OCI-LY1 (cell line): Measurements from ENCODE around the gene CLK1.
"Not testable (repeated sequence)": the region's sequence is repeated elsewhere in the genome, so short reads cannot be mapped to it uniquely, and the experiment has no call there.

ENCODE experiments used
- H2AFZ ChIP-seq: fragments of 200-600 bp; sonication (generic), shearing (Covaris generic); 2 replicates; pipeline ENCODE4 v1.6.0; 2014; ENCODE audit warnings: antibody characterized with exemption, mild to moderate bottlenecking, low read length
- H3F3A ChIP-seq: fragments of 200-600 bp; sonication (generic), shearing (Covaris generic); 2 replicates; pipeline ENCODE4 v1.6.0; 2014; ENCODE audit warnings: mild to moderate bottlenecking, antibody characterized with exemption, low read length, moderate library complexity; ENCODE audit not compliant: insufficient read depth
- H3K27ac ChIP-seq: fragments of 200-600 bp; sonication (generic); 2 replicates; pipeline ENCODE4 v1.5.1; 2014; ENCODE audit warnings: low read length, mixed run types, mild to moderate bottlenecking, low read depth; ENCODE audit not compliant: poor library complexity, severe bottlenecking
- H3K27me3 ChIP-seq: fragments of 200-600 bp; sonication (generic); 2 replicates; pipeline ENCODE4 v1.6.0; 2014; ENCODE audit warnings: antibody characterized with exemption, mild to moderate bottlenecking, low read length, moderate library complexity; ENCODE audit not compliant: insufficient read depth
- H3K36me3 ChIP-seq: fragments of 200-600 bp; sonication (generic); 2 replicates; pipeline ENCODE4 v1.6.1; 2014; ENCODE audit warnings: mild to moderate bottlenecking, antibody characterized with exemption, low read length, moderate library complexity, mixed read lengths; ENCODE audit not compliant: insufficient read depth
- H3K4me1 ChIP-seq: fragments of 200-600 bp; sonication (generic); 2 replicates; pipeline ENCODE4 v1.5.1; 2014; ENCODE audit warnings: mild to moderate bottlenecking, low read length, moderate library complexity; ENCODE audit not compliant: insufficient read depth, severe bottlenecking
- H3K4me2 ChIP-seq: fragments of 200-600 bp; sonication (generic), shearing (Covaris generic); 2 replicates; pipeline ENCODE4 v1.6.1; 2014; ENCODE audit warnings: low read length
- H3K4me3 ChIP-seq: fragments of 200-600 bp; sonication (generic); 2 replicates; pipeline ENCODE4 v1.5.1; 2014; ENCODE audit warnings: low read length, low read depth, mild to moderate bottlenecking, mixed read lengths; ENCODE audit not compliant: poor library complexity, severe bottlenecking
- H3K79me2 ChIP-seq: fragments of 200-600 bp; shearing (Covaris generic); 2 replicates; pipeline ENCODE4 v1.6.1; 2016; ENCODE audit warnings: mixed run types, low read length, mixed read lengths; ENCODE audit not compliant: insufficient read depth
- H3K9ac ChIP-seq: fragments of 200-600 bp; sonication (generic), shearing (Covaris generic); 2 replicates; pipeline ENCODE4 v1.6.1; 2014; ENCODE audit warnings: mild to moderate bottlenecking, low read length, mixed read lengths
- H3K9me2 ChIP-seq: fragments of 200-600 bp; sonication (generic), shearing (Covaris generic); 2 replicates; pipeline ENCODE4 v1.6.1; 2014; ENCODE audit warnings: low read depth, mild to moderate bottlenecking, low read length, mixed read lengths
- H3K9me3 ChIP-seq: fragments of 200-600 bp; shearing (Covaris generic); 2 replicates; pipeline ENCODE4 v1.6.1; 2014; ENCODE audit warnings: low read length, mixed read lengths
- H4K20me1 ChIP-seq: fragments of 200-600 bp; sonication (generic), shearing (Covaris generic); 2 replicates; pipeline ENCODE4 v1.6.0; 2016; ENCODE audit warnings: mild to moderate bottlenecking, low read length; ENCODE audit not compliant: insufficient read depth
- CTCF ChIP-seq: fragments of 200-600 bp; sonication (generic), shearing (Covaris generic); IDR thresholded peaks from 2 replicates; pipeline ENCODE4 v1.5.1; 2017; ENCODE audit warnings: mild to moderate bottlenecking, antibody characterized with exemption, low read length, moderate library complexity, mixed read lengths
- EZH2 ChIP-seq: fragments of 200-600 bp; sonication (generic), shearing (Covaris generic); IDR thresholded peaks from 2 replicates; pipeline ENCODE4 v1.8.0; 2017; ENCODE audit warnings: borderline replicate concordance, mixed run types, mild to moderate bottlenecking, antibody characterized with exemption, low read length, moderate library complexity, mixed read lengths

The CLK1 gene

GRCh38 chr2:200821686-200822245 lies 42.7 kb downstream of the CLK1 start:
- H3K4me3 ChIP-seq = no peak overlapping the region
- no peaks in the 10 kb centered on the region for H3K9me3 ChIP-seq
- no peak overlapping the region for H3K4me2 ChIP-seq
- no peaks in the 10 kb centered on the region for H4K20me1 ChIP-seq
- H2AFZ ChIP-seq = no peak overlapping the region
- H3K4me1 ChIP-seq = no peaks in the 10 kb centered on the region
- no peaks in the 10 kb centered on the region for H3K27me3 ChIP-seq
- H3K36me3 ChIP-seq = peaks cover 71% of the 10 kb centered on the region
- H3K79me2 ChIP-seq = no peaks in the 10 kb centered on the region
- no peaks in the 10 kb centered on the region for H3K9me2 ChIP-seq
- H3K9ac ChIP-seq = no peak overlapping the region
- TF ChIP-seq EZH2 = no peak
- no peak for TF ChIP-seq CTCF
- H3K27ac ChIP-seq = no peak overlapping the region
- peaks cover 3% of the 10 kb centered on the region; the same call in 1 of the 2 replicates for H3F3A ChIP-seq

- Histone ChIP-seq H3K27ac (no peak overlapping the region), H4K20me1 (no peaks in the 10 kb centered on the region), H3K9ac (no peak overlapping the region), H3K4me1 (no peaks in the 10 kb centered on the region), H3K36me3 (peaks cover 78% of the 10 kb centered on the region), H3K4me2 (no peak overlapping the region), H2AFZ (no peak overlapping the region), H3F3A (peaks cover 3% of the 10 kb centered on the region; the same call in 1 of the 2 replicates), H3K4me3 (no peak overlapping the region), H3K9me2 (no peaks in the 10 kb centered on the region), H3K9me3 (no peaks in the 10 kb centered on the region), H3K27me3 (no peaks in the 10 kb centered on the region), H3K79me2 (no peaks in the 10 kb centered on the region)
- TF ChIP-seq EZH2 (no peak), CTCF (no peak)
Measured at GRCh38 chr2:200820573-200821234, 43.8 kb downstream of the CLK1 start.

GRCh38 chr2:200818732-200819131 lies 45.7 kb downstream of the CLK1 start:
- H3K27ac ChIP-seq, H3K4me2 ChIP-seq, H3F3A ChIP-seq, H3K4me1 ChIP-seq, H3K4me3 ChIP-seq, H3K27me3 ChIP-seq, H3K9ac ChIP-seq, H3K9me2 ChIP-seq, H4K20me1 ChIP-seq, H3K9me3 ChIP-seq, H2AFZ ChIP-seq: not testable (repeated sequence)
- Histone ChIP-seq H3K79me2 (peaks cover 13% of the 10 kb centered on the region), H3K36me3 (peaks cover 85% of the 10 kb centered on the region)

DNA sequence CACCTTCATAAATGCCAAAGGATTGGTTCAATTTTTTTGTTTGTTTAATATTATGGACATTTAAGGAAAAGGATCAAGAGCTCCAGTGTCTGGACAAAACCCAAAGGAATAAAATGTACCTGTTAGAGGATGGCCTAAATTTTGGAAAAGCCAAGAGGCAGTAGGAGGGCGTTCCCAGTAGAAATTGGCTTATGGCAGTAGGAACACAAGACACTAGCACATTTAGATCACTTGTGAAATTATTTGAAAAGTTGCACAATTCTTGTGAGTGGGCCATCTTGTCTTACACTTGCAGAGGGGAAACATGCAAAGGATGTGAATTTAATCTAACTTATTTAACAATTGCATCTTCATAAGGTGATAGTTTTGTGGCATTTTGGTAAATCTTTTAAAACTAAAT lies 49.5 kb downstream of the CLK1 start:
- Histone ChIP-seq H3K36me3 (peaks cover 70% of the 10 kb centered on the region), H2AFZ (no peak overlapping the region), H3K9ac (no peak overlapping the region), H3K9me2 (no peaks in the 10 kb centered on the region), H3K4me1 (peaks cover 26% of the 10 kb centered on the region), H3K4me2 (no peak overlapping the region), H3K27me3 (no peaks in the 10 kb centered on the region), H4K20me1 (no peaks in the 10 kb centered on the region), H3F3A (no peaks in the 10 kb centered on the region), H3K79me2 (peaks cover 30% of the 10 kb centered on the region), H3K9me3 (no peaks in the 10 kb centered on the region), H3K27ac (no peak overlapping the region), H3K4me3 (no peak overlapping the region)
- TF ChIP-seq CTCF = no peak
- no peak for TF ChIP-seq EZH2
